RWPE2 (cell line): ENCODE data around the gene WDR18.

Experiments
- ATAC-seq: fragments of 200-7000 bp; cut with Tn5 transposase; 3 replicates; pipeline ENCODE4 v1.9.1; 2021; ENCODE audit warnings: low read depth
- DNase-seq: peaks from one replicate; pipeline ENCODE4 v3.0.0-alpha.2; 2020; ENCODE audit warnings: low spot score
- H3K27ac ChIP-seq: fragments of 450-650 bp; 2 replicates; pipeline ENCODE4 v1.5.1; 2017; ENCODE audit warnings: mild to moderate bottlenecking; ENCODE audit not compliant: poor library complexity, severe bottlenecking
- H3K27me3 ChIP-seq: fragments of 250-450 bp; sonication (Bioruptor Pico); 2 replicates; pipeline ENCODE4 v1.5.1; 2021; ENCODE audit warnings: mild to moderate bottlenecking, moderate library complexity; ENCODE audit not compliant: insufficient read depth, poor library complexity, severe bottlenecking
- H3K36me3 ChIP-seq: fragments of 250-450 bp; sonication (Bioruptor Pico); 2 replicates; pipeline ENCODE4 v1.5.1; 2020; ENCODE audit warnings: low read depth, mild to moderate bottlenecking, moderate library complexity
- H3K4me1 ChIP-seq: fragments of 250-450 bp; sonication (Bioruptor Pico); 2 replicates; pipeline ENCODE4 v1.5.1; 2021; ENCODE audit warnings: mild to moderate bottlenecking, moderate library complexity; ENCODE audit not compliant: insufficient read depth, poor library complexity, severe bottlenecking
- H3K4me3 ChIP-seq: fragments of 250-450 bp; sonication (Bioruptor Pico); 2 replicates; pipeline ENCODE4 v1.5.1; 2021; ENCODE audit warnings: mild to moderate bottlenecking, moderate library complexity; ENCODE audit not compliant: severe bottlenecking
- H3K9me3 ChIP-seq: fragments of 250-450 bp; sonication (Bioruptor Pico); 2 replicates; pipeline ENCODE4 v1.5.1; 2021; ENCODE audit warnings: mild to moderate bottlenecking, moderate library complexity; ENCODE audit not compliant: severe bottlenecking
- TF ChIP-seq, protein P1 (sequence below): fragments of 450-650 bp; IDR thresholded peaks from one replicate; pipeline ENCODE4 v1.5.1; 2017; ENCODE audit warnings: mild to moderate bottlenecking, moderate library complexity; ENCODE audit not compliant: poor library complexity, severe bottlenecking

WDR18 gene

GRCh38 chr19:1003283-1003682 is 19.1 kb downstream of the WDR18 start:
- H3K4me3 ChIP-seq: no peak overlapping the region
- ATAC-seq (no peak), DNase-seq (no peak)
- peaks cover 27% of the 10 kb centered on the region for H3K27me3 ChIP-seq
- TF ChIP-seq, protein P1, sequence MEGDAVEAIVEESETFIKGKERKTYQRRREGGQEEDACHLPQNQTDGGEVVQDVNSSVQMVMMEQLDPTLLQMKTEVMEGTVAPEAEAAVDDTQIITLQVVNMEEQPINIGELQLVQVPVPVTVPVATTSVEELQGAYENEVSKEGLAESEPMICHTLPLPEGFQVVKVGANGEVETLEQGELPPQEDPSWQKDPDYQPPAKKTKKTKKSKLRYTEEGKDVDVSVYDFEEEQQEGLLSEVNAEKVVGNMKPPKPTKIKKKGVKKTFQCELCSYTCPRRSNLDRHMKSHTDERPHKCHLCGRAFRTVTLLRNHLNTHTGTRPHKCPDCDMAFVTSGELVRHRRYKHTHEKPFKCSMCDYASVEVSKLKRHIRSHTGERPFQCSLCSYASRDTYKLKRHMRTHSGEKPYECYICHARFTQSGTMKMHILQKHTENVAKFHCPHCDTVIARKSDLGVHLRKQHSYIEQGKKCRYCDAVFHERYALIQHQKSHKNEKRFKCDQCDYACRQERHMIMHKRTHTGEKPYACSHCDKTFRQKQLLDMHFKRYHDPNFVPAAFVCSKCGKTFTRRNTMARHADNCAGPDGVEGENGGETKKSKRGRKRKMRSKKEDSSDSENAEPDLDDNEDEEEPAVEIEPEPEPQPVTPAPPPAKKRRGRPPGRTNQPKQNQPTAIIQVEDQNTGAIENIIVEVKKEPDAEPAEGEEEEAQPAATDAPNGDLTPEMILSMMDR: no peak
- no peak overlapping the region for H3K27ac ChIP-seq
- H3K9me3 ChIP-seq: no peaks in the 10 kb centered on the region
- no peaks in the 10 kb centered on the region for H3K4me1 ChIP-seq
- H3K36me3 ChIP-seq: no peaks in the 10 kb centered on the region

- Histone ChIP-seq H3K4me1 (no peaks in the 10 kb centered on the region), H3K36me3 (no peaks in the 10 kb centered on the region), H3K9me3 (no peaks in the 10 kb centered on the region), H3K4me3 (no peak overlapping the region), H3K27me3 (peaks cover 19% of the 10 kb centered on the region), H3K27ac (no peak overlapping the region)
- ATAC-seq (no peak), DNase-seq (no peak)
- TF ChIP-seq, protein P1: no peak
Measured at GRCh38 chr19:1004204-1004802, 20.2 kb downstream of the WDR18 start.

GRCh38 chr19:1004803-1005664 is 20.9 kb downstream of the WDR18 start:
- peaks cover 1% of the 10 kb centered on the region; the same call in 1 of the 2 replicates for H3K36me3 ChIP-seq
- DNase-seq (no peak), ATAC-seq (no peak)
- peaks cover 12% of the 10 kb centered on the region for H3K27me3 ChIP-seq
- H3K4me3 ChIP-seq: no peak overlapping the region
- H3K27ac ChIP-seq: no peak overlapping the region
- no peaks in the 10 kb centered on the region for H3K9me3 ChIP-seq
- TF ChIP-seq, protein P1: no peak
- H3K4me1 ChIP-seq: no peaks in the 10 kb centered on the region

DNA sequence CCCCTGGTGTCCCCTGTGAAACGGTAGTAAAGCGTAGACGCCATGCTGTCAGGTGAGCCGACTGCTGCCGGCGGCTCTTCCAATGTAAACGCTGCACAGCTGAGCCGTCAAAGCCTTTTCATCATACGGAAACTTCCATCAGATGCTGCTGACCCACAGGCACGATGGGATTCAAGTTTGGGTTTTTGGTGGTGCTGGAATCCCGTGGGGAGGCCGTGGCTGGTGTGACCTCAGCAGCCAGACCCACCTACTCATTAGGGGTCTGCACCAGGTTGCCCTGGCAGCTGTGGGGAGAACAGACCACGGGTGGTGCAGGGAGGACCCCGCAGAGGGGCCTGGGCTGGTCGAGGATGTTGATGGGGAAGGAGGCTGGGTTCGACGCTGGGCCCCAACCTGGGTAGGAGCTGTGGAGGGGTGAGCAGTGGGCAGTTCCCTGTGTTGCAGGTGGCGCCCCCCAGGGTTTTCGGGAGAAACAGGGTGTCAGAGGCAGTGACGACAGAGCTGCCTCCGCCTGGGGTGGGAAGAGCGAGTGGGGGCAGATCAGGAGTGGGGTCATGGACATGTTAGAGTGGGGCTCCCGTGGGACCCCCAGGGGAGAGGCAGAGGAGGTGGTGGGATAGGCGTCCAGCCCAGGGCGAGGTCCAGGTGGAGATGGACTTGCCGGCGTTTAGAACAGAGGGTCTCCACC is 22.7 kb downstream of the WDR18 start:
- no peaks in the 10 kb centered on the region for H3K4me1 ChIP-seq
- H3K27ac ChIP-seq: no peak overlapping the region
- DNase-seq (no peak), ATAC-seq (no peak)
- H3K4me3 ChIP-seq: no peak overlapping the region
- TF ChIP-seq, protein P1: no peak
- no peaks in the 10 kb centered on the region for H3K27me3 ChIP-seq
- peaks cover 7% of the 10 kb centered on the region; the same call in 1 of the 2 replicates for H3K36me3 ChIP-seq
- H3K9me3 ChIP-seq: no peaks in the 10 kb centered on the region
